HepG2 (cell line): ENCODE data around the gene ADCY6. TPM values are rescaled to one million over a fixed set of nuclear protein-coding genes. Genes with fewer than 3 reads are reported as not detected.

Experiments used
- ATAC-seq: fragments of 200-7000 bp; cut with Tn5 transposase; 3 replicates; pipeline ENCODE4 v1.9.1; 2020; ENCODE audit warnings: mild to moderate bottlenecking, moderate library complexity
- BruUV-seq: library from RNA; stranded (reverse); fragments of 400-500 nt; replicated peaks from 2 replicates; lab custom pipeline; 2021; lab: Mats Ljungman, UMichigan
- CTCF ChIA-PET: fragments of 300-600 bp; formaldehyde crosslinking; extraction: SDS; loops from one replicate; lab custom pipeline; 2021; ENCODE audit warnings: low total read pairs, inconsistent platforms, low intra/inter-chr PET ratio; lab: Yijun Ruan, JAX
- POLR2A ChIA-PET: fragments of 350-600 bp; sonication (Branson Sonifier 250); formaldehyde crosslinking; loops from one replicate; lab custom pipeline; 2020; ENCODE audit warnings: antibody characterized with exemption, inconsistent platforms; lab: Yijun Ruan, JAX
- DNase-seq: peaks from one replicate; pipeline ENCODE4 v3.0.0-alpha.2; 2015; ENCODE audit warnings: low spot score
- FAIRE-seq: peaks from 3 replicates; lab custom pipeline; 2011; peaks lifted over from hg19 to GRCh38; lab: Jason Lieb, UNC
- H2AFZ ChIP-seq: one replicate; pipeline ENCODE4 v1.6.1; 2011; ENCODE audit warnings: low read length, inconsistent platforms
- H3K27ac ChIP-seq: fragments of 300-600 bp; 3 replicates; pipeline ENCODE4 v1.8.0; 2011; ENCODE audit warnings: mixed run types, mild to moderate bottlenecking, mixed read lengths, low read length, inconsistent platforms; ENCODE audit not compliant: insufficient read depth; ENCODE audit errors: extremely low read length
- H3K27me3 ChIP-seq, 2 experiments: fragments of 200-600 bp in 1 of 2; 2 replicates in 1 of 2; 3 replicates in 1 of 2; pipeline versions ENCODE4 v1.6.0 to v1.8.0; 2011; ENCODE audit warnings: low read length in 2 of 2, mild to moderate bottlenecking in 2 of 2, moderate library complexity in 2 of 2, inconsistent platforms in 1 of 2; ENCODE audit not compliant: insufficient read depth in 2 of 2, control insufficient read depth in 1 of 2
- H3K36me3 ChIP-seq, 2 experiments: fragments of 200-600 bp in 1 of 2; replicated peaks in 1 of 2; 2 replicates in 1 of 2; 3 replicates in 1 of 2; pipeline versions ENCODE4 v1.5.1 to v1.8.0; 2011; ENCODE audit warnings: low read length in 2 of 2, inconsistent platforms in 1 of 2; ENCODE audit not compliant: insufficient read depth in 2 of 2, control insufficient read depth in 1 of 2
- H3K4me1 ChIP-seq: 2 replicates; pipeline ENCODE4 v1.5.1; 2012; ENCODE audit warnings: low read length, inconsistent platforms; ENCODE audit not compliant: insufficient read depth
- H3K4me2 ChIP-seq: 2 replicates; pipeline ENCODE4 v1.6.0; 2011; ENCODE audit warnings: low read depth, low read length, inconsistent platforms
- H3K4me3 ChIP-seq, 3 experiments: fragments of 200-600 bp in 1 of 3; sonication (generic), shearing (Covaris generic) in 1 of 3; replicated peaks in 1 of 3; 2 replicates each; pipeline ENCODE4 v1.5.1; 2011 to 2016; ENCODE audit warnings: low read length in 3 of 3, inconsistent platforms in 2 of 3, low read depth in 2 of 3, mild to moderate bottlenecking in 2 of 3, control low read depth in 1 of 3, mixed read lengths in 1 of 3; ENCODE audit not compliant: insufficient read depth in 1 of 3
- H3K79me2 ChIP-seq: one replicate; pipeline ENCODE4 v1.6.1; 2011; ENCODE audit warnings: low read length, inconsistent platforms; ENCODE audit not compliant: insufficient read depth
- H3K9ac ChIP-seq: 2 replicates; pipeline ENCODE4 v1.6.0; 2011; ENCODE audit warnings: mild to moderate bottlenecking, low read depth, low read length, inconsistent platforms; ENCODE audit not compliant: insufficient read depth
- H3K9me3 ChIP-seq: 2 replicates; pipeline ENCODE4 v1.5.1; 2012; ENCODE audit warnings: mild to moderate bottlenecking, low read length
- H4K20me1 ChIP-seq: 2 replicates; pipeline ENCODE4 v1.6.0; 2011; ENCODE audit warnings: inconsistent platforms, mild to moderate bottlenecking, low read length, moderate library complexity; ENCODE audit not compliant: insufficient read depth
- FIP1L1 ChIP-seq: fragments of 200-400 bp; formaldehyde crosslinking; IDR thresholded peaks from 2 replicates; pipeline ENCODE4 v1.6.1; 2018; ENCODE audit warnings: low read depth, mild to moderate bottlenecking, low read length, moderate library complexity, borderline replicate concordance; ENCODE audit not compliant: insufficient read depth
- FOXK2 ChIP-seq: fragments of 450-650 bp; IDR thresholded peaks from 2 replicates; pipeline ENCODE4 v1.6.1; 2016
- KMT2A ChIP-seq: sonication (generic); formaldehyde crosslinking; IDR thresholded peaks from 2 replicates; pipeline ENCODE4 v1.4.0; 2020; ENCODE audit warnings: missing genetic modification reagents
- MEF2D ChIP-seq: sonication (generic); formaldehyde crosslinking; IDR thresholded peaks from 2 replicates; pipeline ENCODE4 v1.5.1; 2020; ENCODE audit warnings: mild to moderate bottlenecking, missing genetic modification reagents
- MTF2 ChIP-seq: sonication (generic); formaldehyde crosslinking; IDR thresholded peaks from 2 replicates; pipeline ENCODE4 v1.5.0; 2020; ENCODE audit warnings: missing genetic modification reagents, borderline replicate concordance
- NONO ChIP-seq, 2 experiments: fragments of 450-650 bp in 1 of 2; sonication (generic) in 1 of 2; formaldehyde crosslinking in 1 of 2; IDR thresholded peaks in 1 of 2; conservative IDR thresholded peaks in 1 of 2; 2 replicates each; pipeline versions ENCODE4 v1.6.1 to v1.8.0; 2017 to 2022; ENCODE audit warnings: mild to moderate bottlenecking in 1 of 2, missing genetic modification reagents in 1 of 2, moderate library complexity in 1 of 2
- NR2F2 ChIP-seq: IDR thresholded peaks from 2 replicates; pipeline ENCODE4 v1.6.1; 2012; ENCODE audit warnings: low read depth, inconsistent platforms, borderline replicate concordance
- SETDB1 ChIP-seq: sonication (generic); formaldehyde crosslinking; IDR thresholded peaks from 2 replicates; pipeline ENCODE4 v1.5.1; 2020; ENCODE audit warnings: missing genetic modification reagents, mild to moderate bottlenecking, borderline replicate concordance
- SRSF9 ChIP-seq: fragments of 200-400 bp; formaldehyde crosslinking; IDR thresholded peaks from 2 replicates; pipeline ENCODE4 v1.6.1; 2018; ENCODE audit warnings: borderline replicate concordance, mild to moderate bottlenecking, low read depth, low read length; ENCODE audit not compliant: insufficient read depth, poor library complexity, severe bottlenecking
- TCF12 ChIP-seq, 2 experiments: fragments of 450-650 bp in 1 of 2; sonication (generic) in 1 of 2; formaldehyde crosslinking in 1 of 2; IDR thresholded peaks; 2 replicates each; pipeline versions ENCODE4 v1.6.1 to v1.8.0; 2017 to 2022; ENCODE audit warnings: antibody characterized with exemption in 1 of 2, mild to moderate bottlenecking in 1 of 2, missing genetic modification reagents in 1 of 2, moderate library complexity in 1 of 2
- TSC22D2 ChIP-seq: sonication (generic); formaldehyde crosslinking; IDR thresholded peaks from 2 replicates; pipeline ENCODE4 v1.5.1; 2020; ENCODE audit warnings: missing genetic modification reagents, mild to moderate bottlenecking, borderline replicate concordance
- ZNF354B ChIP-seq: sonication (generic); formaldehyde crosslinking; IDR thresholded peaks from 2 replicates; pipeline ENCODE4 v1.8.0; 2022; ENCODE audit warnings: mild to moderate bottlenecking, missing genetic modification reagents
- ZNF644 ChIP-seq: IDR thresholded peaks from 2 replicates; pipeline ENCODE4 v1.6.1; 2016; ENCODE audit warnings: low read depth
- ZSCAN9 ChIP-seq: IDR thresholded peaks from 2 replicates; pipeline ENCODE4 v1.6.1; 2016; ENCODE audit warnings: borderline replicate concordance
- WGBS: methylation state at CpG from one replicate; pipeline ENCODE4 v1.1.6; 2017; ENCODE audit warnings: low lambda C conversion rate; 5-methylcytosine and 5-hydroxymethylcytosine counted together
- in situ Hi-C: cut with HindIII; loops from 2 replicates; pipeline ENCODE4 v1.10.0; 2017; ENCODE audit warnings: low pct_unique_long_range_greater_than_20kb; ENCODE audit not compliant: extremely low pct_ligation_motif_present
- intact Hi-C: fragments of 100-400 bp; cut with micrococcal nuclease; formaldehyde crosslinking; loops from one replicate; pipeline ENCODE4 v1.10.0; 2022; ENCODE audit not compliant: unreplicated experiment
- polyA plus RNA-seq, 8 experiments: library from polyadenylated mRNA; depleted of rRNA in 3 of 8; stranded (reverse) in 7 of 8; unstranded in 1 of 8; fragments of >200 nt; fragmentation: Illumina TruSeq in 4 of 8; extraction: Trizol in 4 of 8; gene quantifications; 2 replicates each; pipeline versions ENCODE4 v1.2.1 to v1.2.3, GENCODE V29; 2011 to 2016; ENCODE audit warnings: low read depth in 4 of 8, missing spikeins in 1 of 8, mixed read lengths in 1 of 8; ENCODE audit not compliant: insufficient read depth in 1 of 8
- total RNA-seq, 5 experiments: library from RNA; depleted of rRNA; stranded (reverse); fragments of >200 nt; fragmentation: Illumina TruSeq; extraction: Trizol; gene quantifications; 2 replicates each; pipeline ENCODE4 v1.2.3, GENCODE V29; 2016; ENCODE audit warnings: low read depth in 1 of 5
- TF ChIP-seq, protein P1 (sequence below): IDR thresholded peaks from 2 replicates; pipeline ENCODE4 v1.6.1; 2016
- TF ChIP-seq, protein P2 (sequence below): sonication (generic); formaldehyde crosslinking; IDR thresholded peaks from 2 replicates; pipeline ENCODE4 v1.4.0; 2020; ENCODE audit warnings: missing genetic modification reagents
- TF ChIP-seq, protein P3 (sequence below): sonication (generic); formaldehyde crosslinking; IDR thresholded peaks from 2 replicates; pipeline ENCODE4 v1.9.0; 2021; ENCODE audit warnings: missing genetic modification reagents, borderline replicate concordance

ADCY6 gene
- total and polyA plus RNA-seq, 2 of the 13 experiments (the other 11 are each of a cell fraction or from before 2014, with no cell fraction given), result 10.6 to 11.8 TPM

DNA sequence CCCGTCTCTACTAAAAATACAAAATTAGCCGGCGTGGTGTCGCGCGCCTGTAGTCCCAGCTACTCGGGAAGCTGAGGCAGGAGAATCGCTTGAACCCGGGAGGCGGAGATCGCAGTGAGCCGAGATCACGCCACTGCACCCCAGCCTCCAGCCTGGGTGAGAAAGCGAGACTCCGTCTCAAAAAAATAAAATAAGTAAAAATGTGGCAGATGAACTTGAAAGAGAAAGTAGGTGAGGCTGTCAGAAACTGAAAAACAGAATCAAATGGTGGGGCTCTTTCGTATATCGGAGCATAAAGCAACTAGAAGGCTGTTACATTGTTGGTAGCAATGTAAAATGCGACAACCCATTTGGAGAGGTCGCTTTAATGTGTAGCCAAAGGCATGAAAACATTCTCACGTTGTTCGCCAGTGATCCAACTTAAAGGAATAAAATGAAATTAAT, 71.6 kb downstream of the ADCY6 start:
- Histone ChIP-seq H3K9ac (peak overlapping the region; percentile 67), H4K20me1 (peaks cover 19% of the 10 kb centered on the region), H3K79me2 (peaks cover 37% of the 10 kb centered on the region), H3K9me3 (peaks cover 18% of the 10 kb centered on the region), H3K27ac (peak overlapping the region; percentile 96), H3K4me1 (peaks cover 22% of the 10 kb centered on the region), H3K4me3 (peak overlapping the region; percentile 46 to 89 (median 50); a peak in 5 of 6 replicates), H3K27me3 (peaks cover 0 to 4% of the 10 kb centered on the region in 2 experiments; a peak in 1 of 5 replicates), H2AFZ (no peak overlapping the region), H3K4me2 (peak overlapping the region; percentile 74), H3K36me3 (no peaks in the 10 kb centered on the region; a peak in 1 of 5 replicates)
- BruUV-seq, result TSS peak; percentile 98
- DNase-seq (no peak), FAIRE-seq (no peak), ATAC-seq (no peak)
- ChIA-PET CTCF (no interaction called here), POLR2A (interaction anchor here (0.8 kb wide), 1 partner anchor 72 kb away, joined by 3 read pairs; no protein-coding TSS in a partner anchor)
- in situ Hi-C loops (no loop called here), intact Hi-C loops (no loop called here)
- 45% methylated on average over 18 of the region's 21 CpGs for WGBS
- no peak for TF ChIP-seq FOXK2
- TF ChIP-seq, protein P1, sequence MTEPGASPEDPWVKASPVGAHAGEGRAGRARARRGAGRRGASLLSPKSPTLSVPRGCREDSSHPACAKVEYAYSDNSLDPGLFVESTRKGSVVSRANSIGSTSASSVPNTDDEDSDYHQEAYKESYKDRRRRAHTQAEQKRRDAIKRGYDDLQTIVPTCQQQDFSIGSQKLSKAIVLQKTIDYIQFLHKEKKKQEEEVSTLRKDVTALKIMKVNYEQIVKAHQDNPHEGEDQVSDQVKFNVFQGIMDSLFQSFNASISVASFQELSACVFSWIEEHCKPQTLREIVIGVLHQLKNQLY, result no peak
- no peak for TF ChIP-seq SETDB1 (CRISPR knock-in tag)
- TF ChIP-seq KMT2A (CRISPR knock-in tag), result no peak
- no peak for TF ChIP-seq MEF2D (CRISPR knock-in tag)
- no peak for TF ChIP-seq MTF2
- no peak for TF ChIP-seq NONO (IDR thresholded peaks at IDR 0.05)
- TF ChIP-seq NONO (CRISPR knock-in tag; conservative IDR thresholded peaks at IDR 0.05), result no peak
- no peak for TF ChIP-seq ZSCAN9 (CRISPR knock-in tag)
- no peak for TF ChIP-seq TCF12 (IDR thresholded peaks at IDR 0.05)
- TF ChIP-seq TCF12 (CRISPR knock-in tag; IDR thresholded peaks at IDR 0.05), result 0 out of 2 replicates have a peak, but pooled peaks have one; percentile 2
- TF ChIP-seq ZNF354B, result no peak
- TF ChIP-seq, protein P2, sequence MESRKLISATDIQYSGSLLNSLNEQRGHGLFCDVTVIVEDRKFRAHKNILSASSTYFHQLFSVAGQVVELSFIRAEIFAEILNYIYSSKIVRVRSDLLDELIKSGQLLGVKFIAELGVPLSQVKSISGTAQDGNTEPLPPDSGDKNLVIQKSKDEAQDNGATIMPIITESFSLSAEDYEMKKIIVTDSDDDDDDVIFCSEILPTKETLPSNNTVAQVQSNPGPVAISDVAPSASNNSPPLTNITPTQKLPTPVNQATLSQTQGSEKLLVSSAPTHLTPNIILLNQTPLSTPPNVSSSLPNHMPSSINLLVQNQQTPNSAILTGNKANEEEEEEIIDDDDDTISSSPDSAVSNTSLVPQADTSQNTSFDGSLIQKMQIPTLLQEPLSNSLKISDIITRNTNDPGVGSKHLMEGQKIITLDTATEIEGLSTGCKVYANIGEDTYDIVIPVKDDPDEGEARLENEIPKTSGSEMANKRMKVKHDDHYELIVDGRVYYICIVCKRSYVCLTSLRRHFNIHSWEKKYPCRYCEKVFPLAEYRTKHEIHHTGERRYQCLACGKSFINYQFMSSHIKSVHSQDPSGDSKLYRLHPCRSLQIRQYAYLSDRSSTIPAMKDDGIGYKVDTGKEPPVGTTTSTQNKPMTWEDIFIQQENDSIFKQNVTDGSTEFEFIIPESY (CRISPR knock-in tag), result no peak
- TF ChIP-seq FIP1L1, result no peak
- TF ChIP-seq SRSF9, result no peak
- 0 out of 2 replicates have a peak, but pooled peaks have one; percentile 4 for TF ChIP-seq ZNF644
- TF ChIP-seq, protein P3, sequence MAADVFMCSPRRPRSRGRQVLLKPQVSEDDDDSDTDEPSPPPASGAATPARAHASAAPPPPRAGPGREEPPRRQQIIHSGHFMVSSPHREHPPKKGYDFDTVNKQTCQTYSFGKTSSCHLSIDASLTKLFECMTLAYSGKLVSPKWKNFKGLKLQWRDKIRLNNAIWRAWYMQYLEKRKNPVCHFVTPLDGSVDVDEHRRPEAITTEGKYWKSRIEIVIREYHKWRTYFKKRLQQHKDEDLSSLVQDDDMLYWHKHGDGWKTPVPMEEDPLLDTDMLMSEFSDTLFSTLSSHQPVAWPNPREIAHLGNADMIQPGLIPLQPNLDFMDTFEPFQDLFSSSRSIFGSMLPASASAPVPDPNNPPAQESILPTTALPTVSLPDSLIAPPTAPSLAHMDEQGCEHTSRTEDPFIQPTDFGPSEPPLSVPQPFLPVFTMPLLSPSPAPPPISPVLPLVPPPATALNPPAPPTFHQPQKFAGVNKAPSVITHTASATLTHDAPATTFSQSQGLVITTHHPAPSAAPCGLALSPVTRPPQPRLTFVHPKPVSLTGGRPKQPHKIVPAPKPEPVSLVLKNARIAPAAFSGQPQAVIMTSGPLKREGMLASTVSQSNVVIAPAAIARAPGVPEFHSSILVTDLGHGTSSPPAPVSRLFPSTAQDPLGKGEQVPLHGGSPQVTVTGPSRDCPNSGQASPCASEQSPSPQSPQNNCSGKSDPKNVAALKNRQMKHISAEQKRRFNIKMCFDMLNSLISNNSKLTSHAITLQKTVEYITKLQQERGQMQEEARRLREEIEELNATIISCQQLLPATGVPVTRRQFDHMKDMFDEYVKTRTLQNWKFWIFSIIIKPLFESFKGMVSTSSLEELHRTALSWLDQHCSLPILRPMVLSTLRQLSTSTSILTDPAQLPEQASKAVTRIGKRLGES (CRISPR knock-in tag), result no peak
- TF ChIP-seq NR2F2, result no peak
- TF ChIP-seq TSC22D2 (CRISPR knock-in tag), result no peak
